Measurements from ENCODE around the gene CCDC88B.

DNA sequence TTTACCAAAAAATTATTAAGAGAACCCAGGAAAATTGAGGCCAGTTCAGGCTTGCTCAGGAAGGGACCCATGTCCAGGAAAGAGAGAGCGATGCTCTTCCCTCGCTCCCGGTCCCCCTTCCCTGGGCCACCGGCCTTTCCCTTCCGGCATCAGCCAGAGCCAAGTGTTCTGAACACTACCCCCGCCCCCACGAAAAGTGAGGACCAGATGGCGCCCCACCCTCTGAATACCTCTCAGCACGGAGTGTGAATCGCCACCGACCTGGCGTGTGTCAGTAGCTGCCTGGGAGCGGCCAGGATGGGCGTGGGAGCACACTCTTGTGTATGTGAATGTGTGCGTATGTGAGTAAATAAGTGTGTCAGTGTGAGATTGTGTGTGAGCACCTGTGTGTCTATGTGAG is 39.2 kb downstream of the CCDC88B start:
- TF ChIP-seq, protein P1, sequence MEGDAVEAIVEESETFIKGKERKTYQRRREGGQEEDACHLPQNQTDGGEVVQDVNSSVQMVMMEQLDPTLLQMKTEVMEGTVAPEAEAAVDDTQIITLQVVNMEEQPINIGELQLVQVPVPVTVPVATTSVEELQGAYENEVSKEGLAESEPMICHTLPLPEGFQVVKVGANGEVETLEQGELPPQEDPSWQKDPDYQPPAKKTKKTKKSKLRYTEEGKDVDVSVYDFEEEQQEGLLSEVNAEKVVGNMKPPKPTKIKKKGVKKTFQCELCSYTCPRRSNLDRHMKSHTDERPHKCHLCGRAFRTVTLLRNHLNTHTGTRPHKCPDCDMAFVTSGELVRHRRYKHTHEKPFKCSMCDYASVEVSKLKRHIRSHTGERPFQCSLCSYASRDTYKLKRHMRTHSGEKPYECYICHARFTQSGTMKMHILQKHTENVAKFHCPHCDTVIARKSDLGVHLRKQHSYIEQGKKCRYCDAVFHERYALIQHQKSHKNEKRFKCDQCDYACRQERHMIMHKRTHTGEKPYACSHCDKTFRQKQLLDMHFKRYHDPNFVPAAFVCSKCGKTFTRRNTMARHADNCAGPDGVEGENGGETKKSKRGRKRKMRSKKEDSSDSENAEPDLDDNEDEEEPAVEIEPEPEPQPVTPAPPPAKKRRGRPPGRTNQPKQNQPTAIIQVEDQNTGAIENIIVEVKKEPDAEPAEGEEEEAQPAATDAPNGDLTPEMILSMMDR (IDR thresholded peaks at IDR 0.05) = no peak
- no peak for TF ChIP-seq POLR2A (IDR thresholded peaks at IDR 0.05)
